HG03135 (cell line): ENCODE measurements around the gene TKFC.

Experiments used
- ATAC-seq: cut with Tn5 transposase; IDR thresholded peaks from one replicate; pipeline ENCODE4 v1.9.1; 2021; ENCODE audit warnings: mild to moderate bottlenecking, moderate library complexity; ENCODE audit not compliant: unreplicated experiment

Gene TKFC, protein sequence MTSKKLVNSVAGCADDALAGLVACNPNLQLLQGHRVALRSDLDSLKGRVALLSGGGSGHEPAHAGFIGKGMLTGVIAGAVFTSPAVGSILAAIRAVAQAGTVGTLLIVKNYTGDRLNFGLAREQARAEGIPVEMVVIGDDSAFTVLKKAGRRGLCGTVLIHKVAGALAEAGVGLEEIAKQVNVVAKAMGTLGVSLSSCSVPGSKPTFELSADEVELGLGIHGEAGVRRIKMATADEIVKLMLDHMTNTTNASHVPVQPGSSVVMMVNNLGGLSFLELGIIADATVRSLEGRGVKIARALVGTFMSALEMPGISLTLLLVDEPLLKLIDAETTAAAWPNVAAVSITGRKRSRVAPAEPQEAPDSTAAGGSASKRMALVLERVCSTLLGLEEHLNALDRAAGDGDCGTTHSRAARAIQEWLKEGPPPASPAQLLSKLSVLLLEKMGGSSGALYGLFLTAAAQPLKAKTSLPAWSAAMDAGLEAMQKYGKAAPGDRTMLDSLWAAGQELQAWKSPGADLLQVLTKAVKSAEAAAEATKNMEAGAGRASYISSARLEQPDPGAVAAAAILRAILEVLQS

DNA sequence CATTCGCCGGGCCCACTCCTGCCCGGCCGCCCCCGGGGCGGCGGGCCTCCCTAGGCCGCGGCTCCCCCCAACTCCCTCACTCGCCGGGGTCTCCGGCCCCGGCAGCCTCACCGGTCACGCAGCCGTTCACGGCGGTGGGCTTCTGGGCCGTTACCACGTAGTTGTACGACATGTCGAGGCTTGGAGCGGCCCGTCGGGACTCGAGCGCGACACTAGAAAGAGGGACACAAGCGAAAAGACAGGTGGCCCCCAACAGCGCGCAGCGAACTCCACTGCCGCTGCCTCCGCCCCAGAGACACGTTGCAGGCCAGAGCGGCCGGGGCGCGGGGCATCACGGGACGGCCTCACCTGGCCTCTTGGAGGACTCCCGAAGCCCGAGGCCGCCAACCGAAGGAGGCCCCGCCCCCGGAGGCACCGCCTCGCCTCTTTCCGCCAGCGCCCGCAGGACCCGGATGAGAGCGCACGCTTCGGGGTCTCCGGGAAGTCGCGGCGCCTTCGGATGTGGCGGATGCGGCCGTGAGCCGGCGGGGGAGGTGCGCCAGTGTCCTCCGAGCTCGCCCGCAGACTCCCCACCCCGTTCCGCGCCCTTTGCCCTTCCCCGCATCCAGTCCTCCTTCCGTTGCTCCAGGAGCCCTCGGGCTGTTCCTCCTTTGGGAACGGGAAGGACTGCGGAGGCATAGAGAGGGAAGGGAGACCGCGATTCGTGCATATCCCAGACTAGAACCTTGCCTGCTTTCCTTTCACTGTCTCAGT lies at the start of gene TKFC, which contains the start of gene DDB1:
TKFC (plus strand) TSS at position 432 of the 753 bp plus-strand sequence. CDS start 1,501 bp downstream, outside the sequence.
DDB1 (minus strand) TSS at position 309 of the 753 bp plus-strand sequence; CDS start at position 172, 137 bp downstream.
- peak; percentile 80 for ATAC-seq

DNA sequence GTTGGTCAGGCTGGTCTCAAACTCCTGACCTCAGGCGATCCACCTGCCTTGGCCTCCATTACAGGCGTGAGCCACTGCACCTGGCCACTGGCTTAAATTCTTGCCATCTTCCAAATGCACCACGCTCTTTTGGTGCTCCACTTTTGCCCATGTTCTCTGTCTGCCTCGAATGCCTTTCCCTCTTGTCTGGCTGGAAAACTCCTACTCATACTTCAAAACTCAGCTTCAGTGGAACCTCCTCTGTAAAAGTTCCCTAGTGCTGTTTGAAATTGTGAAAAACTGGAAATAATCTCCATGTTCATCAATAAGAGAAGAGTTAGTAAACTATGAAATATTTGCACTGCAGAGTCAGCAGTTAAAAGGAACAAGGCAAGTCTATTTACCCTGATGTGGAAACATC lies 49.4 kb upstream of the TKFC start:
- ATAC-seq: no peak

DNA sequence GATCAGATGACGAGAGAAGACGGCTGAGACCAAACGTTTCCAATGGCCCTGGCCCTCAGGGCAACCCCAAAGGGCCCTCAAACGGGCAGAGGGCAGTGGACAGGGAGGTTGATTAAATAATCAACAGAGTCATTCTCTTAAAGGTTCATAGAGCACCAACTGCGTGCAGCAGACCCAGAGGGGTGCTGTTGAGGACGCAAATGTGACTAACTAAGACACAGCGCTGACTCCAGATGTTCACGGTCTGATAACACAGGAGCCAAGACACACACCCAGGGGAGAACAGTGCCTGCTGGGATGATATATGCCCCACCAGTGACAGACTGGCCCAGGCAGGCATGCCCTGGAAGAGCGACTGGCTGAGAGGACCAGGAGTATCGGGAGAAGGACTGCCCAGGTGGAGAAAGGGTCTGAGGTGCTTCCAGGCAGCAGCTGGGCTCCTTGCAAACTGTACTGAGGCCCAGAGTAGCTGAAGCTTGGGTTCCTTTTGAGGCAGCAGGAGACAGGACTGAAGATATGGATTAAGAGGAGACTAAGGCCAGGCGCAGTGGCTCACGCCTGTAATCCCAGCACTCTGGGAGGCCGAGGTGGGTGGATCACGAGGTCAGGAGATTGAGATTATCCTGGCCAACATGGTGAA lies 45.6 kb upstream of the TKFC start:
- ATAC-seq: no peak

DNA sequence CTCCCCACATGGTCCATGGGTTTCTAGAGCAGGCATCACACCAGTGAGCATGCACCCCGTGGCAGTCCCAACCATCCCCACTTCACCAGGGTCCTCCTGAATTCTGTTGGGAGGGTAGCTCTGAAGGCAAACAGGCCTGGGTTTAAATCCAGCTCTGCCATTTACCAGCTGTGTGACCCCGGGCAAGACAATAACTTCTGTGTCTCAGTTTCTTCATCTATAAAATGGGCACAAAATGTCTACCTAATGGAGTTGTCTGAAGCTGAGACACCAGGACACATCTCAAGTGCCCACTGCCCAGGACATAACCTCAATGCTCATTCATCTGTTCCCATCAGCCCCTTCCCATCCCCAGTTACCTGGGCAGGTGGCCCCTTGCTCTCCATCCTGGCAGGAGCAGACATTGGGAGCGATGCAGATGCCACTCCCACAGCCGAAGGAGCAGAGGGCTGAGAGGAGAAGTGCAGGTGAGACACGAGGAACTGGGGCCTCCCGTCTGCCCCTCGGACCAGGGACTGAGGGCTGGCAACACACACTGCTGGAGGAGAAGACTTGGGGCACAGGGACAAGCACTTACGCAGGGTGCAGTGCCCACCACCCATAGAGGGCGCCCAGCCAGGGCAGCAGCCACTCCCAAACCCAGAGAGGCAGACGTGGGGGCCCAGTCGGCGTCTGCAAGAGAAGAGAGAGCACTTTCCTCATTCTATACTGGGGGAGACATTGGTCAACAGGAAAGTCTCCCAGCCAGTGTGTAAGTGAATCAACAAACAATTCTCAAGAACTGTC lies 41.9 kb upstream of the TKFC start:
- no peak for ATAC-seq

DNA sequence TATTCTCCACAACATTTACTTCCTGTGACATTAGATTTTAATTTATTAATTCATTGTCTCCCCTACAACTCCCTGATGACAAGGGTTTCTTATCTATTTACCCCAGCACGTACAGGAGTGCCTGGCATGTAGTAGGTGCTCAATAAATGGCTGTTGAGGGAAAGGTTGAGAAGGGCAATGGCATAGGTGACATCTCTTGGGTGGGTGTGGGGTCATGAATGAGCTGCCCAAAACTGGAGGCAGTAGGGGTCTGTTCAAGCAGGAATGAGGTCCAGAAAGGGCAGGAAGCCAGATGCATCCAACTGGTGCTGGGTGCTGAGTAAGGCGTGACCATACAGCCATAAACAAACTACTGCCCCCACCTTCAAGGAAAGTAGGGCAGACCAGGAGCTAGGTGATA lies 40.7 kb upstream of the TKFC start:
- ATAC-seq: no peak

DNA sequence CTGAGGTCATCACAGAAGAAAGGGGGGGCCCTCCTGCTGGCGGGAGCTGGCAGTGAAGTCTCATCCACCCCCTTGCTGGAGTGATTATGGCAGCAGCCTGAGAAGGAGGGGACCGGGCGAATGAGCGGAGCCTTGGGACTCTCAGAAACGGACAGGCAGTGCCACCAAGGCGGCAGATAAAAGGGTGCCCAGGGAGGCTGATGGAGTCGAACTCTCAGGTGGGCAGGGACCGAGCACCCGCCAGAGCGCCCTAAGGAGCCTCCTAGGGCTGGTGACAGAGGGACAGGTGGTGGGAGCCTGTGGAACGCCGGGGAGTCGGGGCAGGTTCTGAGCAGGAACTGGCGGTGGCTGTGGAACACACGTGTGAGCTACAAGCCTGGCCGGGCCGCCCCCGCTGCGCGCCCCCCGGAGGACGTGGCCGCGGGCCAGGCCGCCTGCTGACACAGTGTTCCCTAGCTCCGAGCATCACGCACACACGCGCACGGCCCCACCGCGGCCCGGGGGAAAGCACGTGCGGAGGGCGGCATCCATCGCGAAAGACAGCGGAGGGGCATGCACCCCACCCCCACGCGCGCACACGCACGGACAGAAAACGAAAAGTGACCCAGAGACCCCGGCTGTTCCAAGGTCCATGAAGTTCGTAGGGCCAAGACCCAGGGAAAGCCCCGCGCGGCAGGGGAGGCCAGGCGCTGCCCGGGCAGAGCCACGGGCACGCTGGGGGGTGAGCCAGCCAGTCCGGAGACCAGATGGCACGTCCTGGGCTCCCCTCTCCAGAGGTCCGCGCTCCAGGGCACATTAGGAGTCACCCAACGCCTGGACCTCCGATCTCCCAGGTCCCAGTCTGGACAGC lies 38.9 kb upstream of the TKFC start:
- ATAC-seq: peak; percentile 14

DNA sequence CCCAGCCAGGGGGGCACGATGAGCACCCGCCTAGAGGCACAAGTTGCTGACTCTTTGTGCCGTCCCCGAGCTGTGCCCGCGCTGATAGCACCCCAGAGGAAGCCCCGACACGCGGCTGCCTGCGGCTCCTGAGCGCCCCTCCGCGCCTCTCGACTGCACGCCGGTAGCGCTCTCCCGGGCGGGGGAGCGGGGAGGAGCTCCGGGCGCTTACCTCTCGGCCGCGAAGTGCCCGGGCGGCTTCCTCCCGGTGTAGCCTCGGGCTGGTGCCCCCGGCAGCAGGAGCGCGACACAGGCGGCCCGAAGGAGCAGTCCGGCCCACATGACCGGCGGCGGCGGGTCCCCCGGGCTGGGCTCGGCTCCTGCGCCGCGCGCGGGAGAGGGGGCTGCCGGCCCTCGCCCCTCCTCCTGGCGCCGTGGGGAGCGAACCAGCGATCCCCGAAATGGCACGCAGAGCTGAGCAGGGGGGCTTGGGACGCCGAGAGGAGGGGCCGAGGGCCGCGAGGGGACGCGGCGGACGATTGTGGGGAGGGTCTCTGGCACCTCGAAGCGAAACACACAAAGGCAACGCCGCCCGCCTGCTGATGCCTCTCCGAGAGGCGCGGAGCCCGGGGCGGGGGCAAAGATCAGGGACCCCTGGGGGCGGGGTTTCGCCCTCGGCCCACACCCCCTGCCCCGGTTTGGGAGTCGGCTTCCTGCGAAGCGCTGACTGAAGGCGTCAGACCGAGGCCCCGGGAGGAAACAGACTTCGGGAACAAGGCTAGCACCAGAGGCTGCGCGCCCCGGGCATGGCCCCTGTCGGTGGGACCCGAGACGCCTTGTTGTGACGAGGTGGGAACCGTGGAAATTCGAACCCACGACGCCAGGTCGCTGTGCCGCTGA lies 38.1 kb upstream of the TKFC start, which contains the start of gene VWCE:
VWCE (minus strand) TSS at position 600 of the 879 bp plus-strand sequence; CDS start at position 321, 279 bp downstream.
- ATAC-seq: peak; percentile 82

DNA sequence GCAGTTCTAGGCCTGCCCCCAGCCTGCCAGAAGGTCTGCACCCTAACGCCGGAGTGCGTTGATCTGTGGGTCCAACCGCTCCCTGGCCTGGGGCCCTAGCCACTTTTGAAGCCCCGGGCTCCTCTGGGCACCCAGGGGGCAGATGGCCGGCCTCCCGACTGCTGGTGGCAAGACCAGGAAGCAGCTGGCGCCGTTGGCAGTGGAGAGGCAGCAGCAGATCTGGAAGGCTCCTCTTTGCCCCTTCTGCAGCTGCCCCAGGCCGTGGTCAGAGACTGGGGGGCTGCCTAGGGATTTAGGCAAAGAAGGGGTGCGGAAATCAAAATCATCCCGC lies 37.5 kb upstream of the TKFC start:
- no peak for ATAC-seq

DNA sequence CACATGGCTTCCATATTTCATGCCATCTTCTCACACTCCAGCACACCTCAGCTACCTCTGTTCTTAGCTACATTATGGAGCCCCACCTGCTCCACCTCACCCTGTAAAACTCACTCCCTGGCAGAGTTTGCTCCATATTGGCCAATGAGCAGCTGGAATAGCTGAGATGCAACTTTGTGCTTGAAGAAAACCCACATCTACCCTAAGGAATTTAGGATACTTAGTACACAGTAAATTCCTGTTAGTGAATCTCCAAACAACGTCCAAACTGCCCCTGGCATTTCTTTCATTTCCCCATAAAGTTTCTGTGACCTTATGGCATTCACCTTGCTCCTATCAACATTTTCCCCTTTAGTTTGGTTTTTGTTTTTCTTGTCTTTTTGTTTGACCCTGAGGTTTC lies 35.7 kb upstream of the TKFC start:
- no peak for ATAC-seq

DNA sequence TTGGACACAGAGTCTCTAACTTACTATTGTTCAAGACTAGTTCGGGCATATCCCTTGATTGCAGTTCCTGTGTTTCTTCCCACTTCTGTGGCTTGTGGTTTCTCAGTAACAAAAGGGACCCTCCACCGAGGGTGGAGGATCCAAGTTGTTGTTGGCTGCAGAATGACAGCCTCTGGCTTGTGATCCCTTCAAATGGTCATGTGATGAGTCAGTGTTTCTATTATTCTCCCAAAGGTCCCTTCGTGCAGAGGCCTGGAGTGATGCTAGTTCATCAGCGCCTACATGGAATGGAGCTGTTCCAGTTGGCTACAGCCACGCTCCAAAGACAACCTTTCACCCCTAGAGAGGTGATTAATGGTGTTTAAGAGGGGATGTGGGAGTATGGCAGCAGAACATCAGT lies 35.3 kb upstream of the TKFC start:
- ATAC-seq: no peak

DNA sequence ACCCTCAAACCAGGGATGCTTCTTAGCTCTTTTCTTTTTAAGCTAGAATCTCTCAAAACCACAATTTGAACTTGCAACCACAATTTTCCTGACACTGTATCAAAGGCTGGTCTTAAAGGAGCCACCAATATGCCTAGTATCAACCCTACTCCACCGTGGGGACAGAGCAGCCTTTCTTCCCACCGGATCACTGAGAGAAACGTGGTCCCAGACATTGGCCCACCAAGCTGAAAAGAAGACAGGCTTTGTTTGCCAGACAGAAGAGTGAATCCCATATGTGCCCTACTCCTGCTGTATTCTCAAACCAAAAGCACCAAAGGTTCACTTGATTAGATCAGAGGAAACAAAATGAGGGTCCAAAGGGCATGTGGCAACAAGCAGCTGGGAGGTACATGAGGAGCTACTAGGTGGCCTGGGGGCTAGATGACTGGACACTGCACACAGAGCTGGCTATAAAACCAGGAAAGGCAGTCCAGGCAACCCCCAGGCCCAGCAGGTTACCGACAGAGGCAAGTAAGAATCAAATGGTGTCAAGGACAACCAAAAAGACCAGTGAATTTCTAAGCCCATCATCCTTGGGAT lies 34.3 kb upstream of the TKFC start:
- ATAC-seq: no peak

DNA sequence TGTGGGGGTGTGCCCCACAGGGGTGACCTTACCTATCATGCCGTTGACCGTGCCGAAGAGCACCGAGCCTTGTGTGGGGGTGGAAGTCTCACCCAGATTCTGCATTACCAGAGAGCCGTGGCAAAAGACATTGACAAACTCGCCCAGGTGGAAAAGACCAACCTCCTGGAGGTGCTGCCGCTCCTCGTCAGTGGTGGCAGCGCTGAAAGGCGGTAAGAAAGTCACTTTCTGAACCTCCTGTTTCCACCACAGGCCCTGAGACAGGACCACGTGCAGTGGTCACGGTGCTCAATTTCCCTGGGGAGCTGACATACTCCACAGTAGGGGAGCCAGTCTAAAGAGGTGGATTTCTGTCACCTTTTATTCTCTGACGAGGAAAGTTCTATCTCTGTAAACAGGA lies 30.5 kb upstream of the TKFC start:
- no peak for ATAC-seq

DNA sequence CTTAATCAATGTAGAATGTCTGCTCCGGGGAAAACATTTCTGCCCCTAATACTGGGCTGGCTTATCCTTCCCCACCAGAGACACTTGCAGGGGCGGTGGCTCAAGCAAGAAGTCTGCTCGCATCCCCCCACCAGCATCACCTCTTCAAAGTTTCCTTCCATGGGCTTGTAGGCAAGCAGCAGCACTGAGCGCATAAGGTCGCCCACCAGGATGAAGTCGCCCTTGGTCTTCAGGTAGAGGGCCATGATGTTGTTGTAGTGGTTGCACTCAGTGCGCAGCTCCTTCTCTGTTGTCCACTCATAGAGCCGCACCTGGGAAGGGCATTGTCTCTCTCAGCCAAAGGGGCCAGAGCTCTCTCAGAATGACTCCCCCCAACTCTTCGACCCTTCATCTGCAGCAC lies 29.3 kb upstream of the TKFC start:
- no peak for ATAC-seq

DNA sequence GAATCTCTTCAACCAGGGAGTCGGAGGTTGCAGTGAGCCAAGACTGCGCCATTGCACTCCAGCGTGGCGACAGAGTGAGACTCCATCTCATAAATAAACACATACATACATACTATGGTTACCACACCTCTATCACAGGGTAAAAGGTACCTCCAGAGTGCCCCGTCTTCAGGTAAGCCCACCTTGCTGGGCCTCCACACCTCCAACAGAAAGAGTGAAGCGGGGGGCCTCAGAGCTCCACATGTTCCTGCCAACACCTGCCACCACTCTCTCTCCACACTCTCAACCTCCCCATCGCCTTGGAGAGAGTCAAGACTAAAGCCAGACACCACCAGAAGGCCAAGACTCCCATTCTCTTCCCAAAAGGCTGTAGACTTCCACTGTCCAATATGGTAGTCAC lies 27.6 kb upstream of the TKFC start:
- no peak for ATAC-seq

DNA sequence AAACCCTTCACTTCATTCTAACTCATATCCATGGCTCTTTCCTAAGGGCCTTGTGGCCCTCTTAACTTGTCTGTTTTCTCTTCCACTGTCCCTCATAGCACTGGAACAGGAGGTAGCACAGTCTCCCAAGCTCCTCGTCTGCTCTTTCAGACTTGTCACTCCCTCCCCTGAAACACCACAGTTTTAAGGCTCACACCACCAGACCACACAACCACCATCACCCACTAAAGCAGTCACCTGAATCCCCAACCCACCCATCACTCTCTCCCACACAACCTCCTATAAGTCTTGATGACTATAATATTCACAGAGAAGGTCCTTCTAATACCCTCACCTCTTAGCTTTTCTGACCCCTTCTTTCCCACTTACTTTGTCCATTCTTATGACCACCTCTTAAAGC lies 26.8 kb upstream of the TKFC start:
- ATAC-seq: no peak

DNA sequence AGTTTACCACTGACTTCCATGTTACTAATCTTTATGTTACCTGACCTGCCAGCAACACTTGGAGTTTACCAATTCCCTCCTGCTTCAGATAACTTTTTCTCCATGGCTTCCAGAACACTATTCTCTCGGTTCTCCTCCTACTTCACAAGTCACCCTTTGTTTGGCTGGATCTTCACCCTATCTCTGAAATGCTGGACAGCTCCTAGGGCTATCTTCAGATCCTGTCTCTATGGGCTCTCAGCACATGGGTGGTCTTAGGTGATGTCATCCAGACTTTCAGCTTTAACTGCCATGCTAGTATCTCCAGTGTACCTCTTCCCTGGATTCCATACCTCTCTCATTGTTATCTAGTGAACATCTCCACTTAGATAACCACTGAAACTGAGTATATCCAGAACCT lies 25.7 kb upstream of the TKFC start:
- no peak for ATAC-seq

DNA sequence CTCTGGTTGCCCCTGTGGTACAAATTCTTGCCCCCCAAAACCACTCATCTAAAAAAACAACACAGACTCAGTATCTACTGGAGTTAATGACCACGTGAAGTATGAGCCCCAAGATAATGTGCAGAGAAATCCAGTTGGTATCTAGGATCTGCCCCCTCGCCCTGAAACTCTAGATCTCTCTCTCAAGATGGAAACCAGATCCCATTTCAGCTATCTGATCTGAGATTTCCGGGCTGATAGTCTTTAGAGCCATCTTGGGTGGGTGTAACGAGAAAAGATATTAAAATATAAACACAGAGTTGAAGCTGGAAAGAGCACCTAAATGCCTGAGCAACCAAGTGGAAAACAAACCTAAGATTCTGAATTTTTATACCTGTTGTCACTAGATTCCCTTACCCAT lies 23.9 kb upstream of the TKFC start:
- no peak for ATAC-seq

DNA sequence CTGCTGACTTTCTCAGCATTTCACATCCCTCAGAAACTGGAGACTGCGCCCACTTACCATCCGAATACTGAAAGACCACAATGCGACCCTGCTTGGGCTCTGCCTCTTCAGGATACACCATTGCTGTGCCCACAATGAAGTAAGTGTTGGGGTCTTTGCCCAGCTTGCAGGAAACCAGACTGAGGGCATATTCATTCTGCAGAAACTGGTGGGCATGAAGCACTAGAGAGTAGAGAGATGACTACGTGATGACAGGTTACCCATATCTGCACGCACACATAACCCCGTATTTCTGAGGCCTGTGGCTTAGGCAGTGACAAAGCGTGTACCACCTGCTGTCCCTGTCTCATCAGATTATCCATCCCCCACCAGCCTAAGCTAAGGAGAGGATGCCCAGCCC lies 23.3 kb upstream of the TKFC start:
- no peak for ATAC-seq
